NCI-H345 treated with DMSO at 0.1 percent for 48 hours (cell line): ENCODE data around the gene RPS18.
"Not testable (repeated sequence)": the region's sequence is repeated elsewhere in the genome, so short reads cannot be mapped to it uniquely, and the experiment has no call there.

ENCODE experiments used
- DNase-seq: peaks from one replicate; lab custom pipeline; 2025; ENCODE audit not compliant: unreplicated experiment; lab: John Stamatoyannopoulos, UW

RPS18 gene

DNA sequence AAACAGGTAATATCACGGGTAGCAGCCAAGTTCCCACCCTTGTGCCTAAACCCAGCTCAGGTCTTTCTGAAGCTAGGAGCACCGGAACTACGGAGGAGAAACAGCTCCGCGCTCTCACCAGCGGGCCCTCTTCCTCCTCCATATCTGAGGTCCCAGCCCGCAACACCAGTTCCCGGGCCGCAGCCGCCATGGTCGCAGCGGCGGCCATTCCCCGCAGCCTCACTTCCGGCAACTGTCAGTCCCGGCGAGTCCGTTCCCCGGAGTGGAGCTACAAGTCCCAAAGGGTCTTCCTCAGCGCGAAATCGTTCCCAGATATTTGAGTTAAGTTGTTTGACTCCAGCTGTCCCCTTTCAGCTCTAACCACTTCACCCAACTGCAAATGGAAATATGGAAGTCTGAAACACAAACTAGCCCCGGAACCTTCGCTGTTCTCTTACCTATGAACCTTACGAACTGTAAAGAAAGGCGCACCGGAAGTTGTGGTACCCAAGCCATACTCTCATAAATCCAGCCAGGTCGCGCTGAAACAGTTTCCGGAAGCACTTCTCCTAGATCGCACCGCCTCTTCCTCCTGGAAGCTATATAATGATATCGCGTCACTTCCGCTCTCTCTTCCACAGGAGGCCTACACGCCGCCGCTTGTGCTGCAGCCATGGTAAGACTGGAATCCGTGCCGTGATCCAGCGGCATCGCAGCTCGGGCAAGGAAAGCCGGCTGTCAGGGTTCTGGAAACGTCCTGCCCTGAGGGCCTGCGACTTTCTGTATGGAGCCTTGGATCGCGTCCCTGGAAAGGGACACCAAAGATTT is at the start of gene RPS18, which contains the start of gene VPS52:
Gene RPS18, plus strand, starts transcription at position 608 of the 807 bp plus-strand sequence. Its CDS starts 45 bp downstream, at position 653.
Gene VPS52, minus strand, starts transcription at position 409 of the 807 bp plus-strand sequence. Its CDS starts 201 bp downstream, at position 208.
- DNase-seq = peak; percentile 96

DNA sequence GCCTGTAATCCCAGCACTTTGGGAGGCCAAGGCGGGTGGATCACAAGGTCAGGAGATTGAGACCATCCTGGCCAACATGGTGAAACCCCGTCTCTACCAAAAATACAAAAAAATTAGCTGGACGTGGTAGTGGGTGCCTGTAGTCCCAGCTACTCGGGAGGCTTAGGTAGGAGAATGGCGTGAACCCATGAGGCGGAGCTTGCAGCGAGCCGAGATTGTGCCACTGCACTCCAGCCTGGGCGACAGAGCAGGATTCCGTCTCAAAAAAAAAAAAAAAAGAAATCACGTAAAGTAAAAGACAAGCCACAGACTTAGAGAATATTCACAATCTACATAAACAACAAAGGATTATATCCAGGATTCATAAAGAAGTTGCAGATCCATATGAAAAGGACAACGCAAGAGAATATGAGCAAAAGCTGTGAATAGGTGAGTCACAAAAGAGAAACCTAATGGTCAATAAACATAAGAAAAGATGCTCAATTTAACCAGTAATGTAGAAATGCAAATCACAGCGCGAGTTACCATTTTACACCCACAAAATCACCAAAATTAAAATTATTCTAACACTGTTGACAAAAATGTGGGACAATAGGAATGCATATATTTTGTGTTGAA is 45.3 kb upstream of the RPS18 start:
- DNase-seq = not testable (repeated sequence)

DNA sequence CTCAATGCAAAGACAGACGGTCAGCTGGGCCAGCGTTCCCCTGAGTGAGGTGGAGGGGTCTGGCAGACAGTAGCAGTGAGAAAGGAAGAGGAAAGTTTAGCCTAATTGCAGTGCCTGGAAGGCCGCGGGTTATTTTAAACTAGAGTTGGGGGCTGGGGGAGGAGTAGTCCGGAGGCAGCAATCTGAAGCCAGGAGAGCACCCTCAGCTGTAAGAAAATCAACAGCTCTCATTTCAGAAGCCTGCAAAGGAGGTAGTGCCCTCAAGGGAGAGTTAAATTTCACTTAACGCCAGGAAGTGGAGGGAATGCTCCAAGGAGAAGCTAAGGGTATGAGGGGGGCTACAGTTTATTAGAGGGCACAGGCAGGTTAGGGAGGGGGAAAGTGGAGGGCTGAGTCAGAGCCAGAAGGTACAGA is 36.6 kb upstream of the RPS18 start:
- no peak for DNase-seq

DNA sequence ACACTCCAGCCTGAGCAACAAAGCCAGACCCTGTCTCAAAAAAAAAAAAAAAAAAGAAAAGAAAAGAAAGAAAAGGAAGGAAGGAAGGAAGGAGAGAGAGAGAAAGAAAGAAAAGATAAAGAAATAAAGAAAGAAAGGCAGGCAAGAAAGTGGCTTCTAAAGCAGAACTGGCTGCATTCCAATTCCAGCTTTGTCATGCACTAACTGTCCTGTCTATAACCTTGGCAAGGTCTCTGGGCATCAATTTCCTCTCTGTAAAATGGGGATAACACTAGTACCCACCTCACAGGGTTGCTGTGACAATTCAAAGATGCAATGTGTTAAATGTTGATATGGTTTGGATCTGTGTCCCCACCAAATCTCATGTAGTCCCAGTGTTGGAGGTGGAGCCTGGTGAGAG is 35.5 kb upstream of the RPS18 start:
- DNase-seq = no peak

DNA sequence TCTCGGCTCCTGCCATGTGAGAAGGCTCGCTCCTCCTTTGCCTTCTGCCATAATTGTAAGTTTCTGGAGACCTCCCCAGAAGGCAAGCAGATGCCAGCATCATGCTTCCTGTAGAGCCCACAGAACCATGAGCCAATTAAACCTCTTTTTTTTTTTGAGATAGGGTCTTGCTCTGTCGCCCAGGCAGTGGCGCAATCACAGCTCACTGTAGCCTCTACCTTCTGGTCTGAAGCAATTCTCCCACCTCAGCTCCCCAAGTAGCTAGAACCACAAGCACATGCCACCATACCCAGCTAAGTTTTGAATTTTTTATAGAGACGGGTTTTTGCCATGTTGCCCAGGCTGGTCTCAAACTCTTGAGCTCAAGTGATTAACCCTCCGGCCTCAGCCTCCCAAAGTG is 35.0 kb upstream of the RPS18 start:
- DNase-seq = no peak

DNA sequence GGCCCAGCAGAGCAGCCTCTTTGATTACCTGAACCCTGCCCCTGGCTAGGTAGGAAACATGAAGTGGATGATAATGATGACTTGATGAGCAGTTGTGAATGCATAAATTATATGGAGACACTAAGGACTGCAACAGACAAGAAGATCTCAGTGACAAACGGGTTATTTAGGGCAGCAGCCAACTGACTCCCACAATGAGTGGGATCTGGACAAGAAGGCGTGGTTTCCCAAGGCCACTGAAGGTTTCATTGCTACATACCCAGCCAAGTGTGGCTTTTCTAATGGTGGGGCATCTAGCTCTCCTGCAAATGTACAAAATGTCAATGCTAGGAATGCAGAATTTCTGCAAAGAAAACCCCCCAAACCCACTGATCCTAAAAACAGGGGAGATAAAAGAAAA is 34.1 kb upstream of the RPS18 start:
- no peak for DNase-seq

DNA sequence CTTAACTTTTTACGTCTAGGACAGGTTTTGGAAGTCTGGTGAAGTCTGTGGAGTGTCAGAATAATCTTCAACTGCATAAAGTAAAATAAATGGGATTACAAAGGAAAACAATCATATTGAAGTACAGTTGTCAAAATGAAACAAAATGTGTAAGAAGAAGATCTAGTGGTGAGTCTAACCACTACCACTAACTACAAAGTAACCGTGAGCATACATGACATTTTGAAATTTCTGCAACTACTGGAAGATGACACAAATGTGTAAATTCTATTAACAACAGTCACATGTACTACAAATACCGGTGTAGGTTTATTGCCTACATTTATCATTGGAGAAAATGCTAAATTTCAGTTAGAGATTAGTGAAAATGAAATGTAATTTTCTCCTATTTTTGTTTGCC is 29.9 kb upstream of the RPS18 start:
- no peak for DNase-seq

DNA sequence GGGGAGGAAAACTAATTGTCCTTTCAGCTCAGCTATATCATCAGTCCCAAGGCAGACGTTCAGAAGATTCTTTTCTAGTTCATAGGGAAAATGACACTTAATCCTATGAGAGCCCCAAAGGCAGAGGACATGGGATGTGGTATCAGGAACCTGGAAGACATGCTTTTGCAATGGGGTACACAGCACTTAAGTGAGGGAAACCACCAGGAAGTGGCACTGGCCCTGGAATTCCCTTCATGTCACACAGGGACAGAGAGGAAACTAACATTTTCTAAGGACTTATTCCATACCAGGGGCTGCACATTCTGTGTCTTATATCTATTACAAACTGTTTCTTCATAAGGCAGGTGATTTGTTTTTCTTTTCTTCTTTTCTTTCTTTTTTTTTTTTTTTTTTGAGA is 28.4 kb upstream of the RPS18 start:
- DNase-seq = no peak

DNA sequence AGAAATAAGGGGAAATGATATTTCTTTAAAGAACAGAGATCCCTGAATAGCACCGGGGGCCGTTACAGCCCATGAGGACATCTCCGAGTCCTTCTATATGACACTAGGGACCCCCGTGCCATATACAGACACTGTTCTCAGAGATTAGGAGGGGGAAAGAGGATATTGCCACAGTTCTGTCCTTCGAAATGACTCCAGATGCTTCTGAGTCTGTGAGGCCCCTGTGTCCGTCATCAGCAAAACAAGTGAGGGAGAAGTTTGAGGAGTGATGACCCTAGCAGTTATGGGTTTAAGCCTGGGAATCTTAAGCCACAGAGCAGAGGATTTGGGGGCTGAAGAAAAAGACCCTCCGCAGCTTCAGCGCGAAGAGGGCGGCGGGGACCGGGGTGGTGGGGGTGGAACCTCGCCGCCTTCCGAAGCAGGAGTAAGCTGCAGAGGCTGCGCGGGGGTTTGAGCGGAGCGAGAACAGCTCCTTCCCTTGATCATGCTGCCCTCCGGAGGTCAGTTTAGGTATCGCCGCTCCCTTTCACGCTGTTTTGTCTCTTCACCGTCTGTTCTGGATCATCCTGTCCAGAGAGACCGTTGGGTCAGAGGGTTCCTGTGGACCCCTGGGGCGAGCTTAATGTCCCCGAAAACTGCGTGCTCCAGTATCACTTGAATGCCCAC is 23.8 kb upstream of the RPS18 start:
- DNase-seq = peak; percentile 70

DNA sequence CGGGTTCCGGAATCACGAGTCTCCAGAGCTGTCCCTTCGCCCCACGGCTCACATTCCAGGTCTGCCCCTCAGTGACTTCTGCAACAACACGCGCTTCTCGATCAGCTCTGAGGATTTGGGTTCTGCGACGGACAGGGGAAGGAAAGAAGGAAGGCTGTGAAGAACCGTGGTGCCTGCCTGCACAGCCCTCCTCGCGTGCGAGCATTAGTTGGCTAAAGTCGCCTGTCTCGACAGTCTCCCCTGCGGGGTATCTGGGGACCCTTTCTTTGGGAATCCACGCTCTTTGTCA is 23.3 kb upstream of the RPS18 start:
- peak; percentile 70 for DNase-seq

DNA sequence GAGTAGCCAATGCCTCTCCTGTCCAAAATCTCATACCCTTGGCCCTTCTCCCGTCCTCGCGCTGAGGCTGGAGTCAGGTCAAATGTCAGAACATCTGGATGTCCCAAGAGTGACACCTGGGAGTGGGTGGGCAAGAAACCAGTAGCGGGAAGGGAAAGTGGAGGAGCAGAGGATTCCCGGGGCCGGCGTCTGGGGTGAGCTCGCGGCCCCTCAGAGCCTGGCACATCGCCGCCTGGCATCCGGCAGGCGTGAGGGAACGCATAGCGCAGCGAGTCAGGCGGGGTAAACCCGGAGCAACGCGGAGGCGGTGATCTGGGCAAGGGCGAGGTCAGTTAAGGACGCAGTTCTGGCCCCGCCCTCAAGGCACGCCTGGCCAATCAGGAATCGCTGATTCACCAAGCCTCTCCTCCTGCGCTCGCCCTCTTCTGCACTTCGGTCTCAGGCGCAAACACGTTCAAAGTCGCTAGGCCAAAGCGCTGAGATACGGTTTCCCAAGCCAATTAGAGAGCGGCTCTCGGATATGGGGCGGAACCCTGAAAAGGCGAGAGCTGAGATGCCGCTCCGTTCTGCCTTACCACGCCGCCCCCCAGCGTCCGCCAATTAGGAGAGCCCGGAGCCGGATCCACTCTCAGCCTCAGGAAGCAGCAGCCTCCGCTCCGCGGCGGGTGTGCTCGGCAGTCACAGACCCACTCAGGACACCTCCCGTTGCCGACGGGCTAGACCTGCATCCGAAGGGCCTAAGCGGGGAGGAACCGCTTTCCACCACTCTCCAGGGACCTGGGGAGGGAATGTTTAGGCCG is 22.7 kb upstream of the RPS18 start:
- DNase-seq = peak; percentile 95

DNA sequence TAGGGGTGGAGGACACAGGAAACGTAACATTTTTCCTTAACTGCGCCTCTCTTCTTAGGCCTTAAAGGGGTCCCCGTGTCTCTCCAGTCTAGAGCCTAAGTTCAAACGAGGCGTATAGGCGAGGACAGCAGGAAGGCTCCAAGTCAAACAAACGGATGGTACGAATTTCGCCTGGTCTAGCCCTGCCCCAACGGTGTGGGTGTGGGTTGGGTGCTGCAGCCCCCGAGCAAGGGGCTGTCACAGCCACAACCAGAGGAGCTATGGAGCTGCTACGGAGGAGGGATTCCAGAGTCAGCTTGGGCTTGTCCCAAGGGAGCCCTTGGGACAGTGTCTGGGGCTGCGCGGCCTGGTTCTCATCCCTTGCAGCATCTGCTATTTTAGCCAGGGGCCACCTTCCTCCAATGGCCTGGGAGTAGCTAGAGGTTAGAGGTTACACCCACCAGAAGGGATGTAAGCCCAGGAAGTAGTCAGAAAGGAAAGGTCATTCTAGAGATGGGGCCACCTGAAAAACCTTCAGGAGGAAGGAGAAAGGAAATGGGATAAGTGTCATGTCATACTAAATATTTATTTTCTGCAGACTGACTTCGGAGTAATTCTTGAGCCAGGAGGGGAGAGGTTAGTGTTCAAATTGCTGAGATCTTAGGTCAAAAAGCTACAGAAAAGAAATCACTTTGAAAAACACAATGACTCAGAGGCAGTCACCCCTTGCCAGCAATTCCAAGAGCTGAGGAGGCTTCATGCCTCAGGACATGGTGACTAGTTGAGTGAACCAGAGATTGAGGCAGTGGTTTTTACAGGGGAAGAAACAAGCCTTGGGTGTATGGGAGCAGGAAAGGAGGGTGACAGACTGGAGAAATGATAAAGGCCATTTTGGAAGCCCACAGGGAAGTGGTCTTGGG is 21.9 kb upstream of the RPS18 start:
- no peak for DNase-seq

DNA sequence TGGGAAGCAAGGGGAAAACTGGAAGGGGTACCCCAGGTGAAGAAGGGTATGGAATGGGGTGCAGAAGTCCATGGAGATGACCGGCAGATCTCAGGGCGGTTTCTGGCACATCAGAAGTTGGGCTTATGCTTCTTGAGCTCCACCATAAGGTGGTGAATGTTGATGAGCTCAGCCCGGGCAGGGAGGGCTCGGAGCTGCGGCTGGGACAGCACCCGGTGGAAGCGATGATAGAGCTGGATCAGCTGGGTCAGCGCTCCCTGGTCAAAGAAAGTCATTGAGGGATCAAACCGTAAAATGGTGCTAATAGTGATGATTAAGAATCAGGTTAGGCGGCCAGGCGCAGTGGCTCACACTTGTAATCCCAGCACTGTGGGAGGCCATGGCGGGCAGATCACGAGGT is 21.1 kb upstream of the RPS18 start:
- DNase-seq = no peak

DNA sequence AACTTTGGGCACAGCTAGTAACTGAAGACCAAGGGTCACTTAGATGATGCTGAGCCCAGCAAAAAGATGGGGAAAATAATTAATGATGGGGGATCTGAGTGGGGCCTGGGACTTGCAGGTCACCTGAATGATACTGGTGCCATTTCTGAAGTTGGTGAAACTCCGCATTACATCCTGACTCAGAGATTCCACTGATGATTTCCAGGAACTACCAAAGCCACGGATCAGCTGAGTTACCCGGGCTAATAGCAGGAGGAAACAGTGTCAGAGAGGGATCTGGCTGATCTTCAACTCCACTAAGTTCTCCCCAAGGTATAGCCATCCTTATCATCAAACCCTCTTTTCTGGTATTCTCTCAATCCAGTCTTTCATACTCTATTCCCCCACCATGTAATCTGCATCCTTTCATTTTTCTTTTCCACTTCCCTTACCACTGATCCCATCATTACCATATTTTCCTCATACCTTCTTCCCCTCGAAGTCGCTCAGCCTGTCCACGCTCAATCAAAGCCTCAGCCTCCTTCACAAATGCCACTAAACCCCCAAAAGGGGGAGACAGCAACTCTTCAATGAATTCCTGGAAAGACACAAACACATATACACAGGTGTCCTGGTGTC is 20.4 kb upstream of the RPS18 start:
- no peak for DNase-seq

DNA sequence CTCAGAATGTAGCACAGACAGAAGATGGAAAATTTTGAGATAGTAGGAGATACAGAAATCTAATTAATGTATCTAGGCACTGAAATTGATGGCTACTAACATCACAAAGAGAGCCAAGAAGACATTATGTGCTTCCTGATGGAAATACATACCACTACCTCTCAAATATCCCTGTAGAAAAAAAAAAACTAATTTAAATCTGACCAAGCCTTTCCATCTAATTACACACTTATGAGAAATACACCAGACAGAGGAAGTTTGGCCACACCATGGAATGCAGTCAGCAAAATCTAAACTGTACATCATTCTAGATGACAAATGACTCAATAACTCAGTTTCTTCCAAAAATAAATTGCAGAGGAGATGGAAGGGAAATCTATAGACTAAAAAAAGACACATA is 19.1 kb upstream of the RPS18 start:
- DNase-seq = no peak

DNA sequence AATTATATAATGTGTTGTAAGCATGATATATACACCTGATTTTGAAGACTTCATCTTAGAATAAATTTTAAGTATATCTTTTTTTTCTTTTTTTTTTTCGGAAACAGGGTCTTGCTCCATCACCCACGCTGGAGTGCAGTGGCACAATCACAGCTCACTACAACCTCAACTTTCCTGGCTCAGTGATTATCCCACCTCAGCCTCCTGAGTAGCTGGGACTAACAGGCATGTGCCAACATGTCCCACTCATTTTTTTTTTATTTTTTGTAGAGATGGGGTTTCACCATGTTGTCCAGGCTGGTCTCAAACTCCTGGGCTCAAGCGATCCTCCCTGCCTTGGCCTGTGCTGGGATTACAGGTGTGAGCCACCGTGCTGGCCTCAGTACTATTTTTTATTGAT is 17.3 kb upstream of the RPS18 start:
- DNase-seq = no peak

DNA sequence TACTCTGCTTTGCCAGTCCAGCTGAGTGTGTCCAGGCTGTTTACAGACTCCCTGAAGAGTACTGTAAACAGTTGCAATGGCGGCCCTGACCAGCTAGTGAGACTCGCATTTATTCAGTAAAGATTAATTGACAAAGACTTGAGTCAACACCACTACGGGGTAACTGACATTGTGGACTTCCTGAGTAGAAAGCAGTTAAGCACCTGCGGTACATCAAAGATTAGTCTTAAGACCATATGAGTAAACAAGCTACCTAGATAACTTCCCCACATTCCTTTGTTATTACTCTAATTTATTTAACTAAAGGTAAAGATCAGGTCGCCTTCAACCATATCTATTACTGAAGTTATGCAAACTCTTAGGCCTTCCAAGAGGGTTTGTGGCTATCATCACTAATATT is 12.8 kb upstream of the RPS18 start:
- DNase-seq = no peak

DNA sequence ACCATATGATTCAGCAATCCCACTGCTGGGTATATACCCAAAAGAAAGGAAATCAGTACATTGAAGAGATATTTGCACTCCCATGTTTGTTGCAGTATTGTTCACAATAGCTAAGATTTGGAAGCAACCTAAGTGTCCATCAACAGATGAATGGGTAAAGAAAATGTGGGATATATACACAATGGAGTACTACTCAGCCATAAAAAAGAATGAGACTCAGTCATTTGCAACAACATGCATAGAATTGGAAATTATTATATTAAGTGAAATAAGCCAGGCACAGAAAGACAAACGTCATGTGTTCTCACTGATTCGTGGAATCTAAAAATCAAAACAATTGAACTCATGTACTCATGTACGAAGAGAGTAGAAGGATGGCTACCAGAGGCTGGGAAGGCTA is 9.4 kb upstream of the RPS18 start:
- DNase-seq = not testable (repeated sequence)

DNA sequence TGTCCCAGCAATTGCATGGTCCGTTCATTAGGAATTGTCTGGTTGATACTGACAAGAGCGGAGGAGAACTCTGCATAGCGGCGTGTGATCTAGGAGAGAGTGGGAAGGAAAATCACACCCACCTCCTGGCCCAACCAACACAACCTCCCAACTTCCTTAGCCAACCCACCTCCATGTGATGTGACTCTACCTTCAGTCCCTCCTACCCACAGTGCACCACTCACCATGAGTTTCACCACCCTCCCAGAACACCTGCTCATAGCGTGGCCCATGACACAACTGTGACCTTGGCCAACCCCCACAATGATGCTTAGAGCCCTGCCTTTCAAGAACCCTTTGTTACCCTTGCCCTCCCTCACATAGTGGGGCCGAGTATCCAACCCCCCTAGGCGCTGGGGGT is 7.9 kb upstream of the RPS18 start:
- DNase-seq = no peak

DNA sequence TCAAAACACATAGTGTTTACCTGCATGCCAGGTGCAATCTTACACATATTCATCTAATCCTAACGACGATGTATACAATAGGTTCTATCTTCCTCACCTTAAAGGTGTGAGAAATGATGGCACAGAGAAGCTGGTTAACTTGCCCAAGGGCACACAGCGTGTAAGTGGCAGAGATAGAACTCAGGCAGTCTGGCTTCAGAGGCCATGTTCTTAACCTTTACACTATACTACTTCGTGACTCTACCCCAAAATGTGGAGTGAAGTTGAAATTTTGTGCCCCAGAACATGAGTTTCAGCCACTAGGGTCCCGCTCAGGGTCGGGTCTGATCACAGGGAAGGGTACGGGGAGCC is 783 bp upstream of the RPS18 start:
- no peak for DNase-seq
